ENCODE measurements around the gene ATP2A3. TPM values are rescaled to one million over a fixed set of nuclear protein-coding genes. Genes with fewer than 3 reads are reported as not detected.
A peak's percentile ranks its signal among the peaks of the same experiment; 100 is the strongest.
"Not testable (repeated sequence)": the region's sequence is repeated elsewhere in the genome, so short reads cannot be mapped to it uniquely, and the experiment has no call there.

The ATP2A3 gene
- total and polyA plus RNA-seq, 10 donors = 103 to 240 (median 194) TPM

- Histone ChIP-seq H3K27ac (no peak overlapping the region), H3K4me1 (peaks cover 0 to 2% (median 0%) of the 10 kb centered on the region in 6 donors), H3K36me3 (no peaks in the 10 kb centered on the region), H3K9me3 (peaks cover 0 to 12% (median 10%) of the 10 kb centered on the region in 8 donors), H3K27me3 (replicated peaks in 1 of 7) (no peaks in the 10 kb centered on the region), H3K4me3 (no peak overlapping the region)
- WGBS, 5 donors = 82 to 96% (median 91%) methylated on average over 1 of the region's 1 CpG
- no peak for DNase-seq
- intact Hi-C loops (cut with DNase I; ENCODE audit: low total_unique reads) = no loop called here
- no peak for TF ChIP-seq POLR2A (IDR thresholded peaks at IDR 0.05)
- TF ChIP-seq CTCF (IDR thresholded peaks at IDR 0.05 in 8 of 11, conservative IDR thresholded peaks at IDR 0.05 in 3 of 11) = no peak
- TF ChIP-seq POLR2AphosphoS5 (IDR thresholded peaks at IDR 0.05) = no peak
These were observed 30.0 kb upstream of the ATP2A3 start for GRCh38 chr17:3994221-3994576.

GRCh38 chr17:3993493-3994220 lies 29.4 kb upstream of the ATP2A3 start:
- TF ChIP-seq POLR2A (IDR thresholded peaks at IDR 0.05) (no peak), POLR2AphosphoS5 (IDR thresholded peaks at IDR 0.05) (no peak), CTCF (IDR thresholded peaks at IDR 0.05 in 8 of 11, conservative IDR thresholded peaks at IDR 0.05 in 3 of 11) (no peak)
- no peak overlapping the region for H3K4me3 ChIP-seq
- no peak overlapping the region for H3K27ac ChIP-seq
- H3K9me3 ChIP-seq = peaks cover 0 to 12% (median 10%) of the 10 kb centered on the region in 8 donors
- no peaks in the 10 kb centered on the region for H3K36me3 ChIP-seq
- H3K4me1 ChIP-seq = peaks cover 0 to 7% (median under 1%) of the 10 kb centered on the region in 6 donors
- WGBS, 5 donors = 81 to 90% (median 86%) methylated on average over 8 of the region's 8 CpGs
- DNase-seq = no peak
- intact Hi-C loops (cut with DNase I; ENCODE audit: low total_unique reads) = no loop called here
- no peaks in the 10 kb centered on the region for H3K27me3 ChIP-seq (replicated peaks in 1 of 7)

- H3K4me1 ChIP-seq = peaks cover 0 to 15% (median 3%) of the 10 kb centered on the region in 6 donors
- H3K4me3 ChIP-seq = no peak overlapping the region
- WGBS, 5 donors = 74 to 87% (median 83%) methylated on average over 5 of the region's 5 CpGs
- H3K9me3 ChIP-seq = peaks cover 0 to 12% (median 10%) of the 10 kb centered on the region in 8 donors
- no peak overlapping the region for H3K27ac ChIP-seq
- TF ChIP-seq POLR2A (IDR thresholded peaks at IDR 0.05) = no peak
- TF ChIP-seq POLR2AphosphoS5 (IDR thresholded peaks at IDR 0.05) = no peak
- no peak for TF ChIP-seq CTCF (IDR thresholded peaks at IDR 0.05 in 8 of 11, conservative IDR thresholded peaks at IDR 0.05 in 3 of 11)
- H3K36me3 ChIP-seq = no peaks in the 10 kb centered on the region
- H3K27me3 ChIP-seq (replicated peaks in 1 of 7) = no peaks in the 10 kb centered on the region
- DNase-seq = peak; percentile 12
- intact Hi-C loops (cut with DNase I; ENCODE audit: low total_unique reads) = no loop called here
These were observed 28.1 kb upstream of the ATP2A3 start for GRCh38 chr17:3992370-3992769.

GRCh38 chr17:3991699-3992098 lies 27.5 kb upstream of the ATP2A3 start:
- H3K36me3 ChIP-seq; H3K4me3 ChIP-seq; H3K27ac ChIP-seq; intact Hi-C loops (cut with DNase I; ENCODE audit: low total_unique reads); H3K27me3 ChIP-seq (replicated peaks in 1 of 7); DNase-seq: not testable (repeated sequence)
- WGBS, 5 donors = 78 to 95% (median 90%) methylated on average over 3 of the region's 3 CpGs
- peaks cover 0 to 12% (median 10%) of the 10 kb centered on the region in 8 donors for H3K9me3 ChIP-seq
- H3K4me1 ChIP-seq = peaks cover 0 to 20% (median 6%) of the 10 kb centered on the region in 6 donors
